ENCODE data around the gene ST8SIA4. TPM values are rescaled to one million over a fixed set of nuclear protein-coding genes. Genes with fewer than 3 reads are reported as not detected.

ST8SIA4 gene, protein sequence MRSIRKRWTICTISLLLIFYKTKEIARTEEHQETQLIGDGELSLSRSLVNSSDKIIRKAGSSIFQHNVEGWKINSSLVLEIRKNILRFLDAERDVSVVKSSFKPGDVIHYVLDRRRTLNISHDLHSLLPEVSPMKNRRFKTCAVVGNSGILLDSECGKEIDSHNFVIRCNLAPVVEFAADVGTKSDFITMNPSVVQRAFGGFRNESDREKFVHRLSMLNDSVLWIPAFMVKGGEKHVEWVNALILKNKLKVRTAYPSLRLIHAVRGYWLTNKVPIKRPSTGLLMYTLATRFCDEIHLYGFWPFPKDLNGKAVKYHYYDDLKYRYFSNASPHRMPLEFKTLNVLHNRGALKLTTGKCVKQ
- 11.2 and 13.9 TPM in 2 replicates for total RNA-seq (2014; rRNA removed)
- 0.22 TPM for polyA plus RNA-seq (2012)

GRCh38 chr5:100903039-100903887 is at the start of gene ST8SIA4:
Gene ST8SIA4 (minus strand): TSS chr5:100903282. CDS start chr5:100902955, 327 bp downstream.
- DNase-seq (ENCODE audit: low read depth), result peak; percentile 82

- peak; percentile 47 for DNase-seq (ENCODE audit: low read depth)
Observed at GRCh38 chr5:100950985-100951384, 47.9 kb upstream of the ST8SIA4 start.

DNA sequence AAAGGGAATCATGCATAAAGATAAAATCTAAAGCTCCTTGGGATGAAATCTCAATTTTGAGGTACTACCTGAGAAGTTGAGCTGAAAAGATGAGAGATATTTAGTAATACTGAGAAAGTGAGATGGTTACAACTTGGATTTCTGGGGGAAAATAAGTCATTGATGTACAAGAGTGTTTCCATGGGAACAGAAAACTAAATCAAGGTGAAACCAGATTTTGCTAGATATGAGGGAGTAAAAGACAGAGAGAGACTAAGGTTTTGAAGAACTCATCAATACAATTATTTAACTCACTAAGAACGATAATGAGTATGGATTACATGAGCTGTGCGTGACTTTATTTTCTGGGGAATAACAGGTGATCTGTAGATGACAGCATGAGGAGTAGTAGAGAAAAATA is 10.2 kb upstream of the ST8SIA4 start:
- DNase-seq (ENCODE audit: low read depth), result no peak

DNA sequence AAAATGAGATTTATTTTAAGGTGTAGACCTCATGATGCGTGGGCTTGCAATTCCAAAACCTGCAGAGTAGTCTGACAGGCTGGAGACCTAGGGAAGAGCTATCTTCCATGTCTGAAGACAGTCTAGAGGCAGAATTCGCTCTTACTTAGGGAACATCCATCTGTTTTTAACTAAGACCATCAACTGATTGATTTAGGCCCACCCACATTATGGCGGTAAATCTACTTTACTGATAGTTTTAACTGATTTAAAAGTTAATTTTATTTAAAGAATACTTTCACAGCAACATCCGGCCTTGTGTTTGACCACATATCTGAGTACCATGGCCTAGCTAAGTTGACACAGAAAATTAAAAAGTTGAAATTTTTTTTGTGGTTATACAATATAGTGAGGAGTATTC is 6.0 kb upstream of the ST8SIA4 start:
- no peak for DNase-seq (ENCODE audit: low read depth)

GRCh38 chr5:100905259-100905914 is 2.3 kb upstream of the ST8SIA4 start:
- no peak for DNase-seq (ENCODE audit: low read depth)

DNA sequence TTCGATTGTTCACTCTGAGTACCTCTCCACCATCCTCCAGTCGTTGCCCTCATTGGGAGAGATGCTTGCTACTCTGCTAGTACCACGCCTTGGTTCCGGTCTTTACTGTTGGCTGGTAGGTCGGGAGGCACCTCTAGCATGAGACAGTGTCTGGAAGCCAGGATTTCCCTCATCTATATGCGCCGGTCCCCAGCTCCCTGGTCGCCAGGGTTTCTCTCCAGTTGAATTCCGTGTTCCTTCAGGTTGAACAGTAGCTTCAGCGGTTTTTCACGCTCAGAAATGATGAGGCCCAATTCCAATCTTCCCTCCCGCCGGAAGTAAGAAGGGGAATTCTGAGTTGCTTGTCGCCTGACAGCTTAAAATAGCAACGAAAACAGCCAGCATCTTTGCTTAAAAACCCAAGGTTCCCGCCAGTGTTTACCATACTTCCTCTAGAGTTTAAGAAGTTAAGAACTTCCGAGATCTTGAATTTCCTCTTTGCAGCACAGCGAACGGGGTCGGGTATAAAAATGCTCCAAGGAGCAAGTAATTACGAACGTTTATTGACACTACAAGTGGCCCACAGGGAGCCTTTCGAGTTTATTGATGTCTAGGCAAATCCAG is 1.3 kb upstream of the ST8SIA4 start:
- no peak for DNase-seq (ENCODE audit: low read depth)

GRCh38 chr5:100902440-100903038 is 543 bp downstream of the ST8SIA4 start:
- peak; percentile 46 for DNase-seq (ENCODE audit: low read depth)

- DNase-seq (ENCODE audit: low read depth), result peak; percentile 59
Observed at GRCh38 chr5:100901821-100902341, 1.2 kb downstream of the ST8SIA4 start.

DNA sequence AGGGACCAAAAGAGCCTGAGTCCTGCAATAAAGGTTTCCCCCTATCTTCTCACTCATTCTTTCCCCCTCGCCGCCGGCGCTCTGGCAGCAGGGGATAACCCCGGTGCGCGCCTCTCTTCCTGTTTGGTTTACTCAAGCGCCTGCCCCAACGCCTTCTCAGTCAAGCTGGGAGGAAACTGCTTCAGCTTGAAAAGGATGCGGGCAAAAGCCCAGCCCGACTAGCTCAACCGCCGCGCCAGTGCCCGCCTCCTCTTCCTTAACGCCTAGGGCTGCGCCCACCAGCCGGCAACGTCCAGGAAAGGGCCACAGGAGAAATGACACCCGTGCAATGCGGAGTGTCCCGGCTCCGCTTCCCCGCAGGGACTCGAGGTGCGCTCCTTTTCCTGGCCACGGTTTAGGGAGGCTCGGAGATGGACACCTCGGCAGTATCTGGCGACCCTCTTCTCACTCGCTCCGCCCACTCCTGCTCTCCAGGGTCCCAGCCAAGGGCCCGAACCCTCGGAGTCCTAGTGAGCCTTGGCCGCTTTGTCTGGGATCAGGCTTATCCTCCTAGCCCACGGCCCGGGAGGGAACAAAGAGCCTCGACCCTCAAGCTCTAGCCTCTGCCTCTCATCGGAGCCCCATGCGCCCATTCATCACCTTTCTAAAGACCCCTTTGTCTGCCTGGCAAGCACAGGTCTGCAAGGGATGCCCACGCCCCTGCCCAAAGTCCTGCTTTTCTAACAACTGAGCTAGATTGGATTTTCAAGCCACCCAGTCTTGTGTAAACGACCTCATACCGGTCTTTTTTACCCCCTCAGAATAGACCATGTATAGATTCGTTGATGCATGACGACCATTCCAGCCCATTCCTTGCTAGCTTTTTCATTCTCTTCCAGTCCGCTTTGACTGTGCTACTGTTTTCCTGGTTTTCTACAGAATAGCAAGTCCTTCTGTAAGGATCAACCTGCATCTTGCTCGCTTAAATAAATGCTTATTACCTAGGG is 2.0 kb downstream of the ST8SIA4 start:
- peak; percentile 86 for DNase-seq (ENCODE audit: low read depth)

- DNase-seq (ENCODE audit: low read depth), result peak; percentile 84
Observed at GRCh38 chr5:100900142-100900795, 2.8 kb downstream of the ST8SIA4 start.

GRCh38 chr5:100899675-100900074 is 3.4 kb downstream of the ST8SIA4 start:
- DNase-seq (ENCODE audit: low read depth), result no peak

- peak; percentile 84 for DNase-seq (ENCODE audit: low read depth)
Observed at GRCh38 chr5:100898504-100899346, 4.4 kb downstream of the ST8SIA4 start.

DNA sequence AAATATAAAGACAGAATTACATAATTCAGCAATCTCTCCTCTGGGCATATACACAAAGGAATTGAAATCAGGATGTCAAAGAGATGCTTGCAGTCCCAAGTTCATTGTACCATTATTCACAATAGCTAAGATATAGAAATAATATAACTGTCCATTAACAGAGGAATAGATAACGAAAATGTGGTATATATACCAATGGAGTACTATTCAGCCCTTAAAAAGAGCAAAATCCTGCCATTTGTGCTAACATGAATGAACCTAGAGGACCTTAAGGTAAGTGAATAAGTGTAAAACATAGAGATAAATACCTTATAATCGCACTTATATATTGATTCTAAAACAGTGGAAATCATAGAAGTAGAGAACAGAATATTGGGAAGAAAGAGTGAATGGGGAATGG is 7.0 kb downstream of the ST8SIA4 start:
- DNase-seq (ENCODE audit: low read depth), result no peak

DNA sequence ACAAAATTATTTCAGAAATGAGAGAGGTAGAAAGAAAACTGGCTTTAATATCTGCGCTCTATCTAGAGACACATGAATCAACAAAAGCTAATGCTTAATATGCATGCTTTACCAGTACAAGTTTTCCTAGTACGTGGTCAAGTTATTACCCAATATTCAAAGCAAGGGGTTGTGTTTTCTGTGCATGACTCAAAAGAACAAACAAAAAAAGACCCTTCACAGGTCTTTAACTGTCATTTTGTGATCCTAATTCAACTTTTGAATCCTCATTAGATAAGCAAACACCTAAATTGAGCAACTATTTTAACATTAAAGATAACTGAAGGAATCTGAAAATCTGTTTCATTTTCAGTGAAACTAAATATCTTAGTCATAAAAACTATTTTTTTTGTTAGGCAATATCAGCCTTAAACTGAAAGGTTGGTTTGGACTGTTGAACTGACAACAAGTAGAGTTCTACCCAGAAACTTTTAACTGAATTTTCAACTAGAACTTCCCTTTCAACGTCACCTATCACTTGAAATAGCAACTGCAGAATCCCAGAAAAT is 12.5 kb downstream of the ST8SIA4 start:
- DNase-seq (ENCODE audit: low read depth), result peak; percentile 82

DNA sequence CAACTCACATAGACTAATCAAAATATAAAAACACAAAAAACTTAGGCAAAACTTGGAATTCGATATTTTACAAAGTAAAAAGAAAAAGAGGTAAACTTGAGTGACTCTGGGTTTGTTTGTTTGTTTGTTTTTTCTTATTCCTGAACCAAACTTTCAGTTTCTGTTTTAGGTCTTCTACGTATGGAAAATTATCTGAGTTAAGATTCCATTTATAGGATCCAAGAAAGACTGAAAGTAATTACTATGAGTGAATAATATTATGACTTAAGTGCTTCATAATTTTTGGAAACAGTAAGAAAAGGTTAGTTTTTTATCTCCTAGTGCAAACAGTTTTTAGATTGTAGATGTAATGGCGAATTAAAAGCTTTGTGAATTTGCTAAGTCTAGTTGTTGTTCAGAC is 13.2 kb downstream of the ST8SIA4 start:
- DNase-seq (ENCODE audit: low read depth), result no peak

DNA sequence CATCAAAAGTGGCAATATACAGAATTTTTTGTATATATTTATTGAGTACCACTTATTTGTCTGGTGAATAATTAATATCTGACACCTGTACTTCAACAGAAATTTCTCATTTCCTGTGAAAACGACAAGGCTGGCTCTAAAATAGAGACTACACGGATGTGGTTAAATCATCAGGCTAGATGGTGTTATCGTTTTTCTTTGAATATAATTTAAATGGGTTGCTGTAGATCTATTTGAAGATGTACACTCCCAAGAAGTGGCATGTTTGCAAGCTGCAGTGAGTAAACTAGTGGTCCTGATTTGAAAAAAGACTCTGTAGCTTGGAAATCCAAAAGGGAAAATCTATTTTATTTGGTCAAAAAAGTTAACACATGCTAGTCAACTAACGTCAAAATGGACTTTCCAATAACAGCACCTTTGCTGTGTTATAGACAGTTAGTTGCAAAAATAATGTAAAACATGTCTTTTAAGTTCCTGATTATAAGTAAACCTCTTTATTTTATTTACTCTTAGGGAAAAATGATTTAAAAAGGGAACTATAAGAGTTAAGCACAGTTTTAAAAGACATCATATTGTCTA is 13.8 kb downstream of the ST8SIA4 start:
- peak; percentile 23 for DNase-seq (ENCODE audit: low read depth)

DNA sequence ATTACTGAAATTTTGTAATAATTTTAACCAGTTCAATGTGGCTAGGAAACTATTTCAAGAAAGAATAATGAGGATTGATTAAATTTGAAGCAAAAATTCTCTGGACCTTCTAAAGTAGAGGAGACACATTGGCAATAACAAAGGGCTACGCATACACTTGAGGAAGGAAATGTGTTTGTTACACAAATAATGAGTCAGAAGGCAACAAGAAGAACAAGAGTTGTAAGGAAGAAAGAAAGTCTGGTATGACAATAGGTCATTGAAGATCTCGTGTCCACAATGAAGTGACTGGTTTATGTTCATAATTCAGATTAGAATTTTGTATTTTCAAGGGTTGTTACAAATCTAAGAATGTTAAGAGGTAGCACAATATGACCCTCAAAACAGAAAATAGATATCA is 25.8 kb downstream of the ST8SIA4 start:
- no peak for DNase-seq (ENCODE audit: low read depth)

All from LHCN-M2 (cell line).